Right kidney (tissue), 1 donor: Measurements from ENCODE around the gene LHX1.

Source experiments
- DNase-seq: peaks from one replicate; pipeline ENCODE4 v3.0.0-alpha.2; 2016

Gene LHX1

DNA sequence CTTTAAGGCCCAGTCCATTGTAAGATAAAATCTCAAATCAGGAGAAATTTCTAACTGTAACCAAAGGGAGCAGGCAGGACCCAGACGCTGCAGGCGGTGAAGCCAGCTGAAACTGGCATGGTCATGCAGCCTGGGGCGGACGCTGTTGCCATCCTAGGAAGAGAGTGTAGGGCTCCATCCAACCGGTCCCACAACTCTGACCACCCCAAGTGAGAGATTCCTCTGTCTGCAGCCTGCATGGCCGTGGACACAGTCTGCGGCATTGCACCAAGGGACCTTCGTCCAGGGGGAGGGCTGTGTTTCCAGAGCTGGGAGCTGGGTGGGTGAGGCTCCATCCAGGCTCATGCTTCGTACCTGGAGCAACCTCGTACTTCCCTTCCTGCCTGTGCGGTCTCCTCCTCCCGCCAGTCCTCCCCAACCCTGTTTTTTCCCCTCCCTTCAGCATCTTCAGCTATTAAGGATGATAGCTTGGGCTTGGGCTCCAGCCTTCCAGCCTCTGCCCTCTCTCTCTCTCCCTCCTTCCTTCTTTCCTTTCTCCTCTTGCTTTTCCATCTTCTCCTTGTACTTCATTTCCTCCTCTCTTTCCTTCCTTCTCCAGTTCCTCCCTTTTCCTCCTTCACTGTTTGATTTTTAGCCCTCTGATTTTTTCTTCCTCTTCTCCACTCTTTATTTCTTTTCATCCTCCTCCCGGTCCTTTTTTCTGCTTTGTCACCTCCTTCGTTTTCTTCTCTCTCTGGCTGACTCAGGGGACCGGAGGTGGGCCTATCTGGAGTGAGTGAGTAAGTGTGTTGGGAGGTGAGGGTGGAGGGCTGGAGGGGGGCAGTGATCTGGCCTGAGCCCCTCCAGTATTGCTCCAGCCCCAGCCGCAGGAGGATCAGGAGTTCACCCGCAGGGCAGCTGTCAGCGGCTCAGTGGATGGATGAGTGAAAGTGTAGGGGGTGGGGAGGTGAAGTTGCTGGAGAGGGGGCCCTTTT is 17.0 kb upstream of the LHX1 start:
- DNase-seq: peak; percentile 38

DNA sequence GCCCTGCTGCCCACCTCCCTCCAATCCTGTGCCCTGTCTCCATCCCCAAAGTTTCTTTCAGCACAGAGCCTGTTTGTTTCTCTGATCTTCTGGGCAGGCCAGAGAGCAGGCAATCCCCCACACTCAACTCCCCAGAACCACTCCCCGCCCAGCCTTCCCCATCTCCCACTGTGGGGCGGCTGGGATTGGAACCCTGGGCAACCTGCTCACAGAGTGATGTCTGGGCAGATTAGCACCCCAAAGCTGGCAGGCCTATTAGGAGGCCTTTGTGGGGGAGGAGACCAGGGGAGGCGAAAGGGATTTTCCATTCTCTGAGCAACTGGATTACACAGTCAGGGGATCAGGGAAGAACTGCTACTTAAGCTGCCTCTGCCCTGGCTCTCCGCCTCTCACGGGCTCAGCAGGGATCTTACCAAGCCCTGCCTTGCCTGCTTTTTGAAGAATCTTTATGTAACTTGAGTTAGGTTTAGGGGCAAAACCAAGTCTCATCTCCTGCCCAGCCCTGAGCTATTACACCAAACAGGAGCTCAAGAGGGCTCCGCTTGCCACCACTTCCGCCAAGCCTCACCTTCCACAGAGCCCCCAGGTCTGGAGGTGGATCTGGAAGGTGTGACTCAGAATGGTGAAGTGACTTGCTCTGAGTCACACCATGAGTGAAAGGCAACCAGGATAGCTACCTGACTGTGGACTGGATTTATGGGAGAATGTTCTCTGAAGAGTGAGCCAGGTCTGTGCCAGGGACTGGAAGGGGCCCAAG is 16.0 kb upstream of the LHX1 start:
- peak; percentile 54 for DNase-seq

DNA sequence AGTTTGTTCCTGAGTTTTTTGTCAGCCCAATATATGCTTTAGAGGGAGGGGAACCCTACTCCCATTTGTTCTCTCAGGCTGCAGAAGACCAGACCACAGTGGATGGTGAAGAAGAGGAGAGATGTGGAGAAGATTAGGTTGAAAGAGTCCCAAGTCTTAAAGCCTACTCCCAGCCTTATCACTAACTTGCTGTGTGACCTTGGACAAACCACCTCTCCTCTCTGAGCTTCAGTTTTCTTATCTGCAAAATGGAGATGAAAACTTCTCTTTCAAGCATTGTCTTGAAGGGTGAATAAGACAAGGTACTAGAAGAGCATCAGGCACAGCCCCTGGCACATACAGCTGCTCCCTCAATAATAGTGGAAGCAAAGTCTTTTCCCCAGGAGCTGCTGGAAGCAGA is 15.1 kb upstream of the LHX1 start:
- DNase-seq: no peak

DNA sequence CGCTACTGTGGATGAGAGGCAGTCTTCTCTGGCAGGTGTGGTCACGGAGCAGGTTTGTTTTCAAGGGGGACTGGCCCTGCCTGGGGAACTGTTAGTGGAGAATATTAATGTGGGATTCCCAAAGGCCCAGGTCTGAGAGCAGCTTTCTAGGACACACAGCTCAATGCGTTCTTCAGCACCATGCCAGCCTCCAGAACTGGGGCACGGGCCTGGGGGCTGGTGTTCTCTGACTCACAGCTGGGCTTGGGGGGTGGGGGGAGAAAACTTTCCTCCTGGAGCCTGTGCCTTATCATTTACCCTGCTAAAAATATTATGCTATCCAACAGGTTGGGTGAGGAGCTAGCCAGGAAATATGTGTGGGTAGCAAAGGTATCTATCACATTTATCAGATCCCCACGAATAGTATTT is 13.5 kb upstream of the LHX1 start:
- no peak for DNase-seq

DNA sequence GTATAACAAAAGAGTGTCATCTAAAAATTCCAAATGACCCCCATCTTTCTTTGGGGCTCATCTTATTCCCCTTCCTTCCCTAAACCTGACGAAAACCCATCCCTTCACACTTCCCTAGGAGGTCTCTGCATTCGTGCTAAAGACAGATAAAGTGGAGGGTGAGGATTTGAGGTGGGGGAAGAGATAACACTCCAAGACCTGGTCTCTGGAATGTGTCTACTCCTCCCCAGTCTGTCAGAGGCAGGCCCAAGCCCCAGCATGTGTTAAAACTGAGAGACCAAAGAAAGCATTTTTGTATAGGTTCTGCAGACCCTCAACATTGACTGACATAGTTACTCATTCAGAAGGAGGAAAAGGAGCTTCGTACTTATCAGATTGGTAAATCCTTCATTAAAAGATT is 11.0 kb upstream of the LHX1 start:
- DNase-seq: no peak

DNA sequence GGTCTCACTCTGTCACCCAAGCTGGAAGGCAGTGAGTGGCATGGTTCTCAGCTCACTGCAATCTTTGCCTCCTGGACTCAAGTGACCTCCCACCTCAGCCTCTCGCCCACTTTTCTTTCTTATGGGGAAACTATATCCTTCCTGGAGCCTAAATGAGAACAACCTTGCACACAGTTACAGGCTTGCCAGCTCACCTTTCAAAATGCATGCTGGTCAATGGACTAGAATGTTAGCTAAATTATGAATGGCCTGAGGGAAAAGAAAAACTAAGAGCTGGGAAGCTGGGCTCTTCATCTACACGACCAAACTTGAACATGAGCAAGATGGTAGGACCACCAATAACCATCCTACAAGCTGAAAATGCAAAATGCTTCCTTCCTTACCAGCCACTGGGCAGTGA is 10.6 kb upstream of the LHX1 start:
- DNase-seq: no peak

DNA sequence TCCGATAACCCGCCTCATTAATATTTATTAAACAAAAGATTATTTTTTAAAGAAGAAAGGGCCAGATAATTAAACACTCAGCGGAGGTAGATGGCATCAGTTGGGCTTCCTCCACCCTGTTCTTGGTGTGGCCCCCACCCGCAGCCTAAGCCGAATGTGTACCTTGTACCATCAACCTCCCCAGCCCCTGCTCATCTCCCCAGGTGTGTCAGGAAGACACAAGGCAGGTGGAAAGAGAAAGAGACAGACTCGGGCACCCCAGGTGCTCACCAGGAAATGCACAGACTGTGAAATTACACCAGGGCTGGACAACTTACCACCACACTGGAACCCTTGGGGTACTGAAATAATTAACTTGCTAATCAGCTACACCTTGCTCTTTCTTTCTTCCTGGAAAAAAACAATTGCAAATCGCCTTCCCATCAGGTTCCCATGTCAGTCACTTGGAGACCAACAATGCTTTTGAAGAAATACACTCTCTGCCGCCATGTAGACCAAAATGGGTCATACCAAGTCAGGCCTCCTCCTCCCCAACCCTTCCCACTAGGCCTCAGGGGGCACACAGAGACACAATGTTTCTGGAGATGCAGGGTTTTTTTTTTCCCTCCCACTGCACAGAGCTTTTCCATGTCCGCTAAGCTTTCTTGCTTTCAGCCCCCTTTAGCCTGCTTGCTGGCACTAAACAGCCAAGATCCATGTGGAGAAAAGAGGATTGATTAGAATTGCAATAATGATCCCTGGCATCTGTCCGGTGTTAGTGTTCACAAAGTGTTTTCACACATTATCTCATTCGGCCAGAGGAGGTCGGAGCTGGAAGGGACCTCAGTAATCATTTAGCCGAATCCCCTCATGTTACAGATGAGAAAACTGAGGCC is 8.6 kb upstream of the LHX1 start:
- DNase-seq: peak; percentile 64

DNA sequence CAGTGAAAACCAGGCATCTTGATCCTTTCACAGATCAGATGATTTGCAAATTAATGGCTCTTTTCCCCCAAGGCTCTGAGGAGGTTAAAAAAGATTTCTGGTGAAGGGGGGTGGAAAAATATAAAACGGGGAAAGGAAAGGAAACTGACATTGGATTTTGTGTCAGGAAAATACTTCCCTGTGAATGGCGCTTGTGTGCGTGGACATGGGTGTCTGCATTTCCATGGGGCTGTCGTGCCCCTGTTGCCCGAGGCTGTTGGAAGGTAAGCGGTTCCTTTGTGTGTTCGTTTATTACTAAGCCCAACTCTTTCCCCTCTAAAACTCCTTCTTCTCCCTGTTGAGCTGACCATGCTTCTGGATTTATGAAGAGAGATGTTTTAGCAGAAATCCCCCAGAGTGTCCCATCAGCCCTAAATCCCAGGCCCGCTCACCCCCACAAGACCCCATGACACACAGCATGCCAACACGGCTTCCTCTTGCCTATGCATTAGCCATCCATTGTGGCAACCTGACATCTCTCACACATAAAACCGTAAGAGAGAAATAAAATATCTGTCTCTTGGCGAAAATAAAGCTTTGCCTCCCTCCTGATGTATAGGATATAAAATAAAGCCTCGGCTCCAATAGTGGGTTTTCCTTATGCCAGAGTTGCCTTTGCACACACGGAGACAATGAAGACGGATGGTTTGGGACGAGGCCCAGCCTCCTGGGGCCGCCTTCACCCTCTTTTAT is 7.3 kb upstream of the LHX1 start:
- DNase-seq: peak; percentile 46

DNA sequence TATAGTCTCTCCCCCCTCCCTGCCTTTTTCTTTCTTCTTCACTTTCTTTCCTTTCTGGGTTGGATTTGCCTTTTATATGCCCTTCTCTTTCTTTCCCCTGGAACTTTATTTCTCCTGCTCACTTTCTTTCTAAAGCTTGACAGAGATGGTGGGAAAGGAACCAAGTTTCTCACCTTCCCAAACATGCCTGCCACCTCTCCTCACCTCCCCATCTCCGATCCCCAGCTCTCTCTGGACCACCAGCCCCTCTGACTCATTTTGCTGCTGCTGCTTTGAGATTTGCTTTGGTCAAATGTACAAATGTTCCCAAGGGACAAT is 6.7 kb upstream of the LHX1 start:
- DNase-seq: peak; percentile 43

DNA sequence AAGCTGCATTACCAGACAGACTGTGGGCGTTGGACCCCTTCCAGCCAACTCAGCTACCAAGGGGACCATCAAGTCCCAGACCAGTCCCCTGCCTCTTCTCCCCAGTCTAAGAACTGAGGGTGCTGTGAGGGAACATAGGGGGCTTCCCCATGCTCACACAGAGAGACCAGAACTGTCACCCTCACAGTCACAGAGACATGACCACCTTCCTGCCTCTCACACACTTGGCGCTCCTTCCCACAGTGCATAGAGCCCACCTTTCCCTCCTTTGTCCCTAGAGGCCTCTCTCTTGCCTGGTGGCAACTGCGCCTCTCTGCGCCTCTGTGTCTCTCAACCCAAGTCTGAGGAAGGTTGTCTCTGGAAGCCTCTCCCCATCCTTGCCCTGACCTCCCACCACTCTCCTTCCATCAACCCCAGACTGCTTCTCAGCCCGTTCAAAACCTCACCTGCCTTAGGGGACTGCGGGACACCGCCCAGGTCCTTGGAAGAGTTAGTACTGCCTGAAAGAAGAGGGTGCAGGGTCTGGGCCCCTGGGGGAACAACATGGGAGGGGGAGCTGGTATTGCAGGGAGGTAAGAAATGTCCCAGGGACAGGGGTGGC is 6.1 kb upstream of the LHX1 start:
- DNase-seq: peak; percentile 33

DNA sequence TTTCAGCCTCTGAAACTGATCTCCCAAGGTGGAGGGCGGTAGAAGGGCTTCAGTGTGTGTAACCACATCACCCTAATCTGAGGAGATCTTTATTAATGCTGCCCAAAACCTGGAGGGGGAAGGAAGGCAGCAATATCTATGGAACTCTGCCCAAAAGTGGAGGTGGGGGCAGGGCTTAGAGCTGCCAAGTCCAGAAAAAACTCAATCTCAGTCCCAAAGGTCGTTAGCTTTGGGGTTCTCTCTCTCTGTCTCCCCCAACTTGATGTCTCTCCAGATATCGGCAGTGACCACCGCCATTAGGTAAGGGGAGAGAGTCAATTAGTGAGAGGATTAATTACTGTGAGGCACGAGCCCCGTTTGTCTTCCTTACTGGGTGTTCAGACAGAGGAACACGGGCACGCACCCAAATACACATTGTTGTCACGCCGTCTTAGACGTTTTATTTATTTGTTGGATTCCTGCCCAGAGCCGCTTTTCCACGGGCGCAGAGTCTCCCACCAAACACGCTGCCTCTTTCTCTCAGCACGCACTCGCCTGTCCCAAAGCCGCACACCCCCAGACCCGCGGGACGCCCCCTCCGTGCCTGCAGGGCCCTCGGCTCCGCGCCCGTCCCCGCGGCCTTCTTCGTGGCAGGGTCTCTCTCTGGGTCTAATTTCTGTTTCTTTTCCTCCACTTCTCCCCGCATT is 5.4 kb upstream of the LHX1 start:
- peak; percentile 65 for DNase-seq

DNA sequence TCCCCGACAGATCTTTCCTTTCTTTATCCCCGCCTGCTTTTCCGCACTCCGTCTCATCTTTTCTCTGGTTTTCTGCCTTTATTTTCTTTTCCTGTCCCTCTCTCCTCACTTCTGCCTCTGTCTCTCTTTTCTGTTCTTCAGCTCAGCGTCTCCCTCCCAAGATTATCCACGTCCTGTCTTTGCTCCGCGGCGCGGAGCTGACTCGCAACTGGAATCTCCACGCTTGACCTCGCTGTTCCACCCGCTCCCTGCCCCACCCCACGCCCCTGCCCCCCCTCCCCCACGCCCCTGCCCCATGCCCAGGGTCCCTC is 4.9 kb upstream of the LHX1 start:
- no peak for DNase-seq

DNA sequence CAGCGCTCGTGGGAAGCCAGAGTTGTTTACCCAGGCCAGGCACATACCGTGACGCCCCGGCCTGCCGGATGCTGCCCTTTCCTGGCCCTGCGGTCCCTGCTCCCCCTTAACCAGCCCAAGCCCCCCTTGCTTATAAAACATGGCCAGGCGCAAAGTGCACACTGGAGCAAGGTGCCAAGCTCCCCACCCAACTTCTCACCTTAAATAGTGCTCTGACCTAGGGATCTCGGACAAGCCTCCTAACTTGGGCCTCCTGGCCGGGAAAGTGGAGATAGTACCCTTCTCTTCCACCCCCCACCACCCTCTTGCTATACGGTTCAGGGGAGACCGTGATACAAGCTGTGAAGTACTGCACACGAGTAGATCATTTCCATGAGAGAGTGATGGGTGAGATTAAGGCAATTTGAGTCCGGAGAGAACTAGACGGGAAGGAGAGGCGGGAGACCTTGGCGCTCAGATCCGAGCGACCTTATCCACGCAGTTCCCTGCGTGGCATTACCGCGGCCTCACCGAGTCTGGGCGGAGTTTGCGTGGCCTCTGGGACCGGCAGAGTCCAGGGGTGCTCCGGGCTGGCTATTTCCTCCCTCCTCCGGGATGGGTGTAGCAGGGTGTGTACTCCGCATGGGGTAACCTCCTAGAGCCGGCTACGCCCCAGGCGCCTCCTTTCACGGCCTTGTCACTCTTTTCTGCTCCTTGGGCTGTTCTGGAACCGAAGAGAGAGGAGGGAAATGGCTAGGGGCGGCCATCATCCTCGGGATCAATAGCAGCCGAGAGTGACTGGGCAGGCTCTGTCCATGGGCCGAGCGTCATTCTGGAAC is 4.4 kb upstream of the LHX1 start:
- DNase-seq: peak; percentile 68

DNA sequence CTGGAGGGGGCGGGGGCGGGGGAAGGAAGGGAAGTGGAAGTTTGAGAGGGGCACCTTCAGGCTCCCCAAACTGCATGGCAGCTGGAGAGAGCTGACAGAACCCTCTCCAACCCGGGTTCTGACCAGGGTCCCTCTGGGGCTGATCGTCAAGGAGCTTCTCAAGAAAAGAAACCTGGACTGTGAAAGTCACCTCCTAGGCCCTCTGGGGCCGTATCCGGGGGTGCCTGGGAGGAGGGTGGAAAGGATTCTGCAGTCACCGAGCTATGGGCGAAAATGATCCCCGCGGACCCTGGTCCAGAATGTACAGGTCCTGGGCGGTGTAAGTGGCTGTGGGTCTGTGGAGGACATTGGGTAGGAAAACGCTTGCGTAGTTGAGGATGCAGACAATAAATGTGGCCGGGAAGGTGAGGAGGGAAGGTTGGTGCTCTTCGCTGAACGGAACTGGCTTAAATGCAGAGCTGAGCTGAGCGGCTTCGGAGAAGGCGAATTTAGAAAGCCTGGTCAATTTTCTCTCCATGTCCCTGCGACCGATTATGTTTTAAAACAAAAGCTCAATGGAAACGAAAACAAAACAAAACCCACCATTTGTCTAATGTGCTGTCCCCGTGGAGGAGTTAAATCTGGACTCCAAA is 3.6 kb upstream of the LHX1 start:
- DNase-seq: peak; percentile 76

DNA sequence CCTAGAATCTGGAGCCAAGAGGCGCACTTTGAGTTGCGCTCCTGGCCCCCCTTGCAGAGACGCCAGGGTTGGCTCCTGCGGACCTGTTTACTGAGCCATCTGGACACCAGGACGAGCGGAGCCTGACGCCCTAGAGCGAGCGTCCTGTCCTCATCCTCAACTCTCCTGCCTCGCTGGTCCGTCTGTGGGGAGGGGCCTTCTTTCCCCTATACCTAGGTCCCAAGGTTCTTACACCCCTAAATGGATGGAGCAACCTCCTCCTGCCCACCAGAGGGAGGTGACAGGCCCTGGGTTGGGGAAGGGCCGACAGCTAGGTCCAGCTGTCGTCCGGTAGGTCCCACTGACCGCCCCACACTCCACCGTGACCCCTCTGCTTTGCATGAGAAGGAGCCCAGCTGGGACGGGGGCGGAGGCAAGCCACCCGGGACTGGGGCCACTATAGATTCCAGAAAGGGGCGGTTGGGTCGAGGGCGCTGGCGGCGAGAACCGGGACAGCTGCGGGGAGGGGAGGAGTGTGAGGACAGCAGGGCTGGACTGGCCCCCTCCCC is 3.1 kb upstream of the LHX1 start:
- peak; percentile 77 for DNase-seq

DNA sequence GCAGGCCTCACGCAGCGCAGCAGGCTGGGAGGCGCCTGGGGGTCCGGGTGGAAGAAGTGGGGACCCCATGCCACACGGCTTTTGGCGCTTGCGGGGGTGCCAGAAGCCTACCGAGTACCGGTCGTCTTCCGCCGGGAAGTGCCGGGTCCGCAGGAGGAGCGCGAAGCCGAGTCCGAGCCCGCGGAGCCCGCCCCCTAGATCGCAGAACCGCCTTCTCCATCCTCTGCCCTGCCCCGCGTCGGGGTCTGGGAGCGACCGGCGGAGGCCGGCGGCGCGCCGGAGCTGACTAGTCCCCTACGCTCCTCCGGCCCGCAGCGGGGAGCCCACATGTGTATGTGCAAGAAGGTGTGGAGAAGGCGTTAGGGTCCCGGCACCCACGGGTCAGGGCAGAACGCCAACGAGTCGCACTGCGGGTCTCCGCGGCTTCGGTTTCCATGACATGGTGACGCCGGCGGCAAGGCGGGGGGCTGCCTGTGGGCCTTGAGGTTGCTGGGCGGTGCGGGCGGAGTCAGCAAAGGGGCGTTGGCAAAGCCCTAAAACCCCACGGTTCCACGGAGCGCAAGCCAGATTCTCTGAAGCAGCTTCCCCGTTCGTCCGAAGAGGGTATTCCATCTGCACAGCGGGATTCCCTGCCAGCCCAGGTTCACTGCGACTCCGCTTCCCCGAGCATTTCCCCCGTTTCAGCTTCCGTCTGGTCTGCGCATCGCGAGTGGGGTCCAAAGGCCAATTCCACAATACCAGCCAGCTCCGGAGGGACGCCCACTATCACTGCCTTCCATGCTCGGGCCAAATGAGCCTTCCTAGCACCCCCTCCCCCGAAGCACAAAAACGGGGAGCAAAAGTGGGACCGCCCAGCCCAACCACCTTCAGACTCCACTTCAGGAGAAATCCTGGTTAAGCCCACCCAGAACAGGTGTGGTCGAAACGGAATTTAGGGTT is 2.3 kb upstream of the LHX1 start:
- peak; percentile 81 for DNase-seq

DNA sequence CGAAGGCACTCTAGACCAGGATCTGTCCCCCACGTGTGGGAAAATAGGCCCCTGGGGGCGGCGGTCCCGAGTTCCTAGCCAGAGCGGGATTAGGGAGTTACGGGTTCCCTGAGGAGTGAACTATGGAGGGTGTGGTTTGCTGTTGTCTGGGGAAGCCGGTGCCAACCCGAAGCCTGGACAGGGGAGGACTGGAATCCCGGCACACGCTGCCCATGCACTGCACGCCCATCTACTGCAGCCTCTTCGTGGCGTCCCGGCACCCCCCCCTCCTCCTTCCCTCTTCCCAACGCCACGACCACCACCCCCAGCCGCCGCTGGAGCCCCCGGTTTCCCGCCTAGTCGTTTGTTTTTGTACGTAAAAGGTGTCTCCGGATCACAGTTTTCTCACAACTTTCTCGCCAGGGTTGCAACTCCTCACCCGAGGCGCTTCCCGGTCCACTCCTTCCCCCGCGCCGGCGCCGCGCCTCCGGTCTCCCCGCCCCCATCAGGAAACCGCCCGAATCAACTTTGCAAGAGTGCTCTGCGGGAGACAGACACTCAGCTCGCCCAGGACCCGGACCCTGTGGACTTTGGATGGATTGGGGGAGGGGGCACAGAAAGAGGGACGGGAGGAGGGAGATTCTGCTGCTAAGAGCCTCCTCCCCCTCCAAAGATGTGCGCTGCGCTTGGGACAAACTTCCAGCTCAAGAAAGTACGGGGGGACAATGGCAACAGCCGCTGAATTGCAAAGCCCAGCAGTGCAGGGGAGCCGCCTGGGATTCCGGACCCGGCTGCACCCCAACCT is 1.4 kb upstream of the LHX1 start:
- DNase-seq: peak; percentile 79
